Endothelial cell (in vitro differentiated cells): ENCODE data around the gene CR1L. TPM values are rescaled to one million over a fixed set of nuclear protein-coding genes. Genes with fewer than 3 reads are reported as not detected.
"Not testable (repeated sequence)": the region's sequence is repeated elsewhere in the genome, so short reads cannot be mapped to it uniquely, and the experiment has no call there.

Experiments used
- DNase-seq: peaks from one replicate; pipeline ENCODE4 v3.0.0; 2021; ENCODE audit warnings: low spot score
- H3K27ac Mint-ChIP-seq: one replicate; pipeline ENCODE4 v1.8.0; 2021; ENCODE audit warnings: mixed read lengths, inconsistent platforms; ENCODE audit not compliant: unreplicated experiment
- H3K27me3 Mint-ChIP-seq: one replicate; pipeline ENCODE4 v1.8.0; 2021; ENCODE audit warnings: mild to moderate bottlenecking, moderate library complexity, mixed read lengths, inconsistent platforms; ENCODE audit not compliant: unreplicated experiment
- H3K36me3 Mint-ChIP-seq: one replicate; pipeline ENCODE4 v1.8.0; 2021; ENCODE audit warnings: mild to moderate bottlenecking, low read depth, mixed read lengths, inconsistent platforms; ENCODE audit not compliant: unreplicated experiment
- H3K4me1 Mint-ChIP-seq: one replicate; pipeline ENCODE4 v1.8.0; 2021; ENCODE audit warnings: mild to moderate bottlenecking, mixed read lengths, inconsistent platforms; ENCODE audit not compliant: unreplicated experiment
- H3K4me3 Mint-ChIP-seq: one replicate; pipeline ENCODE4 v1.8.0; 2021; ENCODE audit warnings: mild to moderate bottlenecking, mixed read lengths, inconsistent platforms; ENCODE audit not compliant: unreplicated experiment
- H3K9me3 Mint-ChIP-seq: one replicate; pipeline ENCODE4 v1.8.0; 2021; ENCODE audit warnings: mixed read lengths, inconsistent platforms; ENCODE audit not compliant: unreplicated experiment
- CTCF ChIP-seq: fragments of 200-600 bp; sonication (generic); IDR thresholded peaks from one replicate; pipeline ENCODE4 v1.5.0; 2021; ENCODE audit warnings: antibody characterized with exemption; ENCODE audit not compliant: unreplicated experiment
- total RNA-seq: library from RNA; stranded (reverse); fragmentation: NEBNext Ultra II Directional; extraction: Animal tissue kit (Norgen Biotek cat#: 25700); gene quantifications from one replicate; pipeline ENCODE4 v1.2.1, GENCODE V29; 2021; ENCODE audit not compliant: unreplicated experiment

CR1L gene
- total RNA-seq, 1 donor from 2014 or later = 48.0 TPM

DNA sequence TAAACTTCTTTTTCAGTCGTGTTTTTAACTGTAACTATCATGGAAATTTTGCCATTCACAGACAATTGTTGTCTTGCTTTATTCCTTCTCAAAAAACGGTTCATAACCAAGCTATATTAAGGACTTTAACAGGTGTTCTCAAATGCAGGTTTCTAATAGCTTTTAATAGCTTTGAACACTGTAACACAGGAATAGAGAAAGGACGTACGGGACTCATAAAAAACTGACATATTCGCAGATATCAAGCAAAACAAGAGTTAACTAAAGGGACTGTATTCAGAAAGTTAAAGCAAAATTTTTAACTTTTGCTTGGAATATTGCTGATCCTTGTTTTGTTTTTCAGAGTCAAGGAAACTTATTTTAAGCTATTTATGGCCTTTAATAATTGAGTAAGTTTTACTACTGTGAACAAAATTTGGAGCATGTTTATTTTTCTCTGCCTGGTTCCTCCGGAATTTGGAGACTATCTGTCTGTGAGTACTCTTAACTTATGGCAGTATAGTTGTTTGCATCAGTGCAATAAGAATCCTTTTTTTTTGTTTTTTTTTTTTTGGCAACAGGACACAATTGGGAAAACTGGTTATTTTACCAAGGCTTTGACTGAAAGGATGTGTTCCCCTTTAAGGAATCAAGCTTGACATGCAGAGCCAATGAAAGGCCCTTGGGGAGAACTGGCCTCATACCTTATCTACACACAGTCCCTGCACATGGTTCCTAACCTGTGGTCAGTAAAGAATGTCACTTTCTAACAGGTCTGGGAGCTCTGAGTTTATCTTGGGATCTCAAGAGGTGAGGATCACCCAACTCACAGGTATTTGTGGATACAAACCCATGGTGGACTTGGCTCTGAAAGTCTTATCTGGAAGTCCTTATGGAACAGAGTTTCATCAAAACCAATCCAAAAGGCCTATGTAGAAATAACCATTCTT lies 101.2 kb downstream of the CR1L start:
- Mint-ChIP-seq H3K27me3 (no peaks in the 10 kb centered on the region), H3K27ac (no peak overlapping the region)

GRCh38 chr1:207747627-207748492 lies 102.9 kb downstream of the CR1L start:
- no peak overlapping the region for H3K27ac Mint-ChIP-seq
- no peaks in the 10 kb centered on the region for H3K36me3 Mint-ChIP-seq
- peaks cover 17% of the 10 kb centered on the region for H3K4me1 Mint-ChIP-seq
- DNase-seq = no peak
- H3K9me3 Mint-ChIP-seq = no peaks in the 10 kb centered on the region
- H3K4me3 Mint-ChIP-seq = no peak overlapping the region
- TF ChIP-seq CTCF = no peak
- H3K27me3 Mint-ChIP-seq = peaks cover 3% of the 10 kb centered on the region

More for the DNA sequence above, 101.2 kb downstream of the CR1L start:
- Mint-ChIP-seq H3K4me3 (no peak overlapping the region), H3K4me1 (peaks cover 8% of the 10 kb centered on the region), H3K9me3 (no peaks in the 10 kb centered on the region), H3K36me3 (peaks cover 12% of the 10 kb centered on the region)
- no peak for DNase-seq
- TF ChIP-seq CTCF = no peak

GRCh38 chr1:207748737-207749528 lies 104.0 kb downstream of the CR1L start:
- Mint-ChIP-seq H3K36me3 (no peaks in the 10 kb centered on the region), H3K4me3 (no peak overlapping the region), H3K27ac (no peak overlapping the region), H3K27me3 (peaks cover 5% of the 10 kb centered on the region), H3K4me1 (peaks cover 24% of the 10 kb centered on the region), H3K9me3 (no peaks in the 10 kb centered on the region)
- no peak for TF ChIP-seq CTCF
- DNase-seq = no peak

DNA sequence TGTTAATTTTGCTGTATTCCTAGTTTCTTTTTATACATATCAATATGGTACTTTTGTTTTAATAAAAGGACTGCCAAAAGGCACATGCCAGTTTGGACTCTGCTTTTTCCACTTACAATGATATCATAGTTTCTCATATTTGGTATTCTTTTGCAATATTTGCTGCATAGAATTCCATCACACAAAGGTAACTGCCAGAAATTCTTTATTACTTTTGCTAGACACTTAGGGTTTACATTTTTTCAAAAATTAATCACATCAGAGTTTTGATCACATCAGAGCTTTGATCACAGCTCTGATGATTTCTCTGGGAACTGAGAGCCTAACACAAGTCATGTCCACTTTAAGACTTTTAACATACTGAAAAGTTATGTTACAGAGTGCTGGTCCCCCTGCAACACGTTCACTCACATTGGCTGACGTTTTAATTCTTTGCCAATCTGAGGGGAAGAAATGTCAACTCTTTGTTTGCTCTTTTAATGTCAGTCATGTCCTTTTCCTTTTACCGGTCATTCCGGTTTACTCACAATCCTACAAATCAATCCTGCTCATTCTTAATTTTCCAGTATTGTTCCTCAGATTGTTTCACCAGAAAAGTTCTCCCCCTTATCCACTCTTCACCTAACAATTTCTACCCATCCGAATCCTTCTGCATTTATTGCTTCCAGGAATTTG lies 105.8 kb downstream of the CR1L start:
- Mint-ChIP-seq H3K27ac (peak overlapping the region; percentile 79), H3K4me3 (peak overlapping the region; percentile 84), H3K27me3 (peaks cover 5% of the 10 kb centered on the region), H3K36me3 (no peaks in the 10 kb centered on the region), H3K9me3 (no peaks in the 10 kb centered on the region), H3K4me1 (peaks cover 40% of the 10 kb centered on the region)
- TF ChIP-seq CTCF = no peak
- DNase-seq = no peak

GRCh38 chr1:207751463-207751789 lies 106.5 kb downstream of the CR1L start:
- not testable (repeated sequence) for H3K9me3 Mint-ChIP-seq, H3K27me3 Mint-ChIP-seq, DNase-seq, H3K36me3 Mint-ChIP-seq
- peak overlapping the region; percentile 79 for H3K27ac Mint-ChIP-seq
- H3K4me1 Mint-ChIP-seq = peaks cover 43% of the 10 kb centered on the region
- peak overlapping the region; percentile 84 for H3K4me3 Mint-ChIP-seq
